GM19099 (cell line): ENCODE data around the gene ARHGAP27.

Source experiments
- POLR2A ChIP-seq: IDR thresholded peaks from 3 replicates; pipeline ENCODE4 v1.6.1; 2011; ENCODE audit warnings: low read depth; ENCODE audit not compliant: insufficient read length; ENCODE audit errors: extremely low read depth

Gene ARHGAP27

DNA sequence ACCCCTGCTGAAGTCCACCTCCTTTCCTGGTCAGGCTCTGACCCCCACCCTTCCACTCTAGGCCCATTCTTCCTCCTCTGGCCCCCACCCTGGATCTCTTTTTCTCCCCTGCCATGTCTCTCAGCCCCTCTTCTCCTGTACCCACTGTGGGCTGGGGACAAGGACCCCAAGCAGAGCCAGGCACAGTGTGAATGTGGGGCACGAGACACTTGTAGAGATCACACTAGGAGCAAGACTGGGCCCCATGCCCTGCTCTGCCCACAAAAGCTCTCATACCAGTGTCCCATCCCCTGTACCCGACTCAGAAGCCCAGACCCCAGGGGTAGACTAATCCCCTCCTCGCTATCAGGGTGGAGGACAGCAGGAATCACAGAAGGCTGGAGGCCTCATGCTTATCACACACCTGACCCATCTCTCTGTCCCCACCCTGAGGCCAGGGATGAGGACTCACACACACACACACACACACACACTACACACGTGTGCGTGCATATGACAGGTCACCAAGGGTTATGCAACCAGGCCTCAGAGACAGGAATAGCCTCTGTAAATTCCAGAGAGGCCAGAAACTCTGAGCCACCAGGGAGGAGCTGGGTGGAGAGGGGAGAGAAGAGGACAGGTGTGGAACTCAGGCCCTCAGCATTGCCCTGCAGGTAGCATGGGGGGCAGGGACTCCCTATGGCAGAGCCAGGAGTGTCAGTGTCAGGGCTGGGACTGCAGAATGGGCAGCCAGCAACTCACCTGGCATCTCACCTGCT, 21.1 kb downstream of the ARHGAP27 start:
- no peak for TF ChIP-seq POLR2A

- peak; percentile 59 for TF ChIP-seq POLR2A
These were observed 22.3 kb downstream of the ARHGAP27 start for GRCh38 chr17:45410144-45411091.

DNA sequence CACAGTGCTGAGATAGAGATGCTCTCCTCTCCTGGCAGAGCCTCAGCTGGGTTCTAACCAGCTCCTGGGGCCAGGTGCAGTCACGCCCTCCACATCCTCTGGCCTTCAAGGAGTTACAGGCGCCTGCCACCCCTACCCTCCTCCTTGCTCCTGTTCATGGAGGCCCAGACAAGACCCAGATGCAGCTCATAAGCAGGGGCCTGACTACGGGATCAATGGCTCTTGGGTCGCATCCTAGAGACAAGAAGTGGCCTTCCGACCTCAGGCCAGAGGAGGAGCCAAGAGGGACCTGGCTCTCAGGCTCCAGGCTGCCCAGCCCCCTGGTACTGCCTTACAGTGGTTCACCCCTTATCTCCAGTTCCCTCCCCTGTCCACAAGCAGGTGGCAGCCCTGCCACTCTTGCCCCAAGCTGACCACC, 23.0 kb downstream of the ARHGAP27 start:
- TF ChIP-seq POLR2A = no peak

DNA sequence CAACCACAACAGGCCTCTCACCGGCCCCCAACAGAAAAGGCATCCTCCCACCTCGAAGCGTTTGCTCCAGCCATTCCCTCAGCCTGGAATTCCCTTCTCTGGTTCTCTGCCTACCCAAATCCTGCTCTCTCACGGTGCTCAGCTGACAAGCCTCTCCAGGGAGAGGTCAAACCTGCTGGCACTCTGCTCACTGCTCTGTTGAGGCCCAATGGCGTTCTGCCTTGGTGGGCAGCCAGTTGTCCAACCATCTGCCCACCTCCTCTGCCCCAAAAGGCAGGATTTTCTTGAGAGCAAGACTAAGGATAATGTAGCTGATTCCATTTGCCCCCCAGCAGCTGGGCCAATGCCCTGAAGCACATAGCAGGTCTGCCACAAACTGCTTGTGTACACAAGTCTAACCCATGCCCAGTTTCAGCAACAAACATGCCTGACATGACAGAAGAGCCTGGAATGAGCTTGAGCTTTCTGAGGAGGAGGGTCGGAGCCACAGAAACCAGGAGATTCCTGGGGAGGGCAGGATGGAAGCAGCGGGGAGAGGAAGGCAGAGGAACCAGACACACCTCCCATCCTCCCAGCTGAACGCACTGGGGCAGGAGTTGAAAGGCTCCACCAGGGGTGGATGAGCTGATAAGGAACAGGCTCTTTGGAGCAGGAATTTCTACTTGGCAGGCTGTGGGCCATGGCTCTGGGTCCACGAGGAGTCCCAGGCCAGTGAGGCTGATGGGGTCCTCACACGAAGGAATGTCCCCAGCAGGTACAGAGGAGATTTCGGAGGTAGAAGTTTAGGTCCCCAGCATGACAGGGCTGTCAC, 23.9 kb downstream of the ARHGAP27 start:
- TF ChIP-seq POLR2A = no peak

DNA sequence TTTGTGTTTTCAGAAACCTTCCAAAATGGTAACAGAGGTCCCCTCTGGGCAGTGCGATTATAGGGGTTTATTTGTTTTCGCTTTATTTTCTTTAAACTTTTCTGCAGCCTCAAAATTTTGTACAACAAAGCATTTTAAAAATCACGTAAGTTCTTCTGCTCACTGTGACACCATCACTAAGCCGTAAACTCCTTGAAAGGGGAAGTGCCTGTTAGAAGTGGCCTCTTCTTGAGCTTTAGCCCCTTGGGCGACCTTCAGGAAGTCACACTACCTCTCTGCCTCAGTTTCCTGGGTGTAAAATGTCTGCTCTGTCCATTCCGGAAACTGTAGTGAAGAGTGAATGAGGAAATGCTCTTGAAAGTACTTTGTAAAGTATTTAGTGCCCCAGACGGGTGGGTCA, 26.6 kb downstream of the ARHGAP27 start:
- TF ChIP-seq POLR2A = no peak

DNA sequence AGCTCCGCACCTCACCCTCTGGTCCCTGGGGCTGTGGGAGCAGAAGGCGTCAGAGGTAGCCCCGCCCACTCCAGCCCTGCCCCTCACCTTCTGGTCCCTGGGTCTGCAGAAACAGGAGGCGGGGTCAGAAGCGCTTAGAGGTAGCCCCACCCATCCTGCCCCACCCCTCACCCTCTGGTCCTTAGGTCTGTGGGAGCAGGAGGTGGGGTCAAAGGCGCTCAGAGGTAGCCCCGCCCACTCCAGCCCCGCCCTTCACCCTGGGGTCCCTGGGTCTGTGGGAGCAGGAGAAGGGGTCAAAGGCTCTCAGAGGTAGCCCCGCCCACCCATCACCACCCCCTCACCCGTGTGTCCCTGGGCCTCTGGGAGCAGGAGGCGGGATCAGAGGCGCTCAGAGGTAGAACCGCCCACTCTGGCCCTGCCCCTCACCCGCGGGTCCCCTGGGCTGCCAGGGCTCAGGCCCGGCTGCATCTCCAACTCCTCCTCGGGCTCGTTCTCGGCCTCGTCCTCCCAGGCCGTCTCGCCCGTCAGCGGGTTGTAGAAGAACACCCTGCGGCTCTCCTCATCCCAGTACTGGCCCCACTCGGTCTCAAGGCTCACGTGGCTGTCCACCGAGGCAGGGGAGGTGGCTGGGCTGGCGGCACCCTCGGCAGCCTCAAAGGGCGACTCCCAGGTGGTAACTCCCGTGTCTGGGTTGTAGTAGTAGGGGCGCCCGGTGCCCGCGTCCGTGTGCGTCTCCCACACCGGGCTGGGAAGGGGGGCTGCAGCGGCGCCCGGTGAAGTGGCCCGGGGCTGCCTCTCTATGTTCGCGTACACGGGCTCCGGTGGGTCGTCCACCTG, 27.2 kb downstream of the ARHGAP27 start:
- TF ChIP-seq POLR2A = no peak

DNA sequence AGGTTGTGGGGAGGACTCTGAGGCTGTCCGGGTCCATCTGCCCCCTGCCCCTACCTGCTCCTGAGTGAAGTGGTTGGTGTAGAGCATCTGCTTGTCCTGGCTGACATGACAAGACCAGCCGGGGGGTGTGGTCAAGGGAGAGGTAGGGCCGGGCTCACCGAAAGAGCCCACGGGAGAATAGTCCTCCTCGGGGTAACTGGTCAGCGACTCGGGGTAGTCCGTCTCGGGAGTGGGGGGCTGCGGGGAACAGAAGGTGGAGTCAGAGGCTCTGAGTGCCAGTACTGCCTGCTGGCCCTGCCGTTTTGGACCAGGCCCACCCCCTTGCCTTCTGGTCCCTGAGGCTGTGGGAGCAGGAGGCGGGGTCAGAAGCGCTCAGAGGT, 27.8 kb downstream of the ARHGAP27 start:
- TF ChIP-seq POLR2A = no peak

DNA sequence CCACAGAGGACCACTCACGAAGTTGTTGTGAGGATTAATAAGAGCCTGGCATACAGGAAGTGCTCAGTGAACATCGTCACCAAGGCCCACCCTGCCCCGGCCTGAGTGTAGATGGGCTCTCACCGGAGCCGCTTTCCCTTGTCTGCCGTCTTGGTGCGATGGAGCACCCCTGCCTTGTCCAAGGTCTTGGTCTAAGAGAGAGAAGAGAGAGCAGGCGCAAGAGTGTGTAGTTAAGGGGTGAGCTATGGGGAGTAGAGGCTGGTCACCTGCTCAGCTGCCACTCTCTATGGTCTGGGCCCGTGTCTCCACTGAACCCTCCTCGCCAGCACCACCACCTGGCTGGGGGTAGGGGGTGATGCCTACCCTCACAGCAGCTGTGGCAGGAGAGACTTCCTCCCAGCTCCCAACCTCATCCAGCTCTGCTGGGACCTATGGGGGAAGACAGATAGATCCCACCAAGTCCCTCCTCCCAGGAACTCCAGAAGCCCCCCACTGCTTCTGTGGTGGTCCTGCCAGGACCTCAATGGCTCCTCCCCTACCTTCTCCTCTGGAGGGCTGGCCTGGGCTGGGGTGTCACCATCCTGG, 28.7 kb downstream of the ARHGAP27 start:
- no peak for TF ChIP-seq POLR2A

GRCh38 chr17:45402916-45403315, 29.8 kb downstream of the ARHGAP27 start:
- TF ChIP-seq POLR2A = no peak

DNA sequence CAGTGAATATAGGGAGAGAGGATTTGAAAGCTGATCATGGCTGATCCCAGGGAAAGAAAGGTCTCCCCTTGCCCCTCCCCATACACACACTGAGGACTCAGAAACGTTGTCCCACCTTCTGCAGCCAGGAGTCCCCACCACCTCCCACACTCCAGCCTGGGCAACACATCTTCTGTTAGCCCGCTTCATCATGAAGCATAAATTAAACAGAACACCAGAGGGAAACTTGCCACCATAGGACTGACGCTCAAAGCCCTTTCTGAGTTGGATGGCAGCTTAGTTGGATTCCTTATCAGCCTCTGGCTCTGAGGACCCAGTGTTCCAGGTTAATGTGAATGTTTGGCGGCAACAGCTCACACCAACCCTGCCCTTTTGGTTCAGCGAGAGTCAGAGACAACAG, 33.9 kb downstream of the ARHGAP27 start:
- TF ChIP-seq POLR2A = no peak

GRCh38 chr17:45397796-45398195, 34.9 kb downstream of the ARHGAP27 start:
- TF ChIP-seq POLR2A = no peak

- no peak for TF ChIP-seq POLR2A
These were observed 36.0 kb downstream of the ARHGAP27 start for GRCh38 chr17:45396496-45397205.
